Gastroesophageal sphincter (tissue), 4 donors: ENCODE measurements around the gene L3MBTL1. TPM values are rescaled to one million over a fixed set of nuclear protein-coding genes. Genes with fewer than 3 reads are reported as not detected.

Experiments used
- ATAC-seq: fragments of 150-250 bp; one replicate; pipeline ENCODE4 v1.9.1; 2016; ENCODE audit warnings: mild to moderate bottlenecking, moderate library complexity
- H3K27ac ChIP-seq, 4 donors: fragments of 200-600 bp; sonication (generic) in 3 of 4; 1 replicate in 3 of 4; 2 replicates in 1 of 4; pipeline ENCODE4 v1.5.1; 2016 to 2019
- H3K27me3 ChIP-seq: fragments of 200-600 bp; sonication (generic); one replicate; pipeline ENCODE4 v1.5.1; 2019
- H3K36me3 ChIP-seq, 2 donors: fragments of 200-600 bp; sonication (generic); one replicate each; pipeline ENCODE4 v1.5.1; 2019; ENCODE audit warnings: control low read depth in 1 of 2
- H3K4me1 ChIP-seq, 3 donors: fragments of 200-600 bp; sonication (generic); 1 replicate in 2 of 3; 2 replicates in 1 of 3; pipeline ENCODE4 v1.5.1; 2016 to 2019; ENCODE audit warnings: control low read depth in 2 of 3
- H3K4me3 ChIP-seq, 2 donors: fragments of 200-600 bp; sonication (generic); one replicate each; pipeline ENCODE4 v1.5.1; 2019; ENCODE audit warnings: mild to moderate bottlenecking in 1 of 2, moderate library complexity in 1 of 2
- H3K9me3 ChIP-seq, 3 donors: fragments of 200-600 bp; sonication (generic); one replicate each; pipeline ENCODE4 v1.5.1; 2017 to 2019; ENCODE audit warnings: control low read depth in 2 of 3
- EP300 ChIP-seq: sonication (generic); formaldehyde crosslinking; IDR thresholded peaks from one replicate; pipeline ENCODE4 v1.6.1; 2017; ENCODE audit warnings: antibody characterized with exemption, mild to moderate bottlenecking
- POLR2A ChIP-seq, 2 donors: fragments of 450-650 bp; IDR thresholded peaks; one replicate each; pipeline ENCODE4 v1.6.1; 2017; ENCODE audit warnings: antibody characterized with exemption in 2 of 2, mild to moderate bottlenecking in 2 of 2, moderate library complexity in 1 of 2
- POLR2AphosphoS5 ChIP-seq: sonication (generic); formaldehyde crosslinking; IDR thresholded peaks from one replicate; pipeline ENCODE4 v1.6.1; 2017; ENCODE audit warnings: antibody characterized with exemption
- WGBS, 2 donors: methylation state at CpG; one replicate each; pipeline ENCODE4 v1.1.5; 2018; ENCODE audit warnings: low coverage in 1 of 2; 5-methylcytosine and 5-hydroxymethylcytosine counted together
- total RNA-seq, 4 donors: library from RNA; depleted of rRNA; stranded (reverse); fragments of >200 nt; gene quantifications; one replicate each; pipeline ENCODE4 v1.1.0, GENCODE V29; 2016
- TF ChIP-seq, protein P1 (sequence below), 4 experiments: fragments of 200-600 bp in 2 of 4; fragments of 450-650 bp in 2 of 4; sonication (generic) in 1 of 4; IDR thresholded peaks; one replicate each; pipeline ENCODE4 v1.5.1; 2017 to 2019; ENCODE audit warnings: antibody characterized with exemption in 4 of 4, mild to moderate bottlenecking in 2 of 4, moderate library complexity in 2 of 4

L3MBTL1 gene
- total RNA-seq, 4 donors from 2014 or later = 7.5 to 34.7 (median 15.7) TPM

DNA sequence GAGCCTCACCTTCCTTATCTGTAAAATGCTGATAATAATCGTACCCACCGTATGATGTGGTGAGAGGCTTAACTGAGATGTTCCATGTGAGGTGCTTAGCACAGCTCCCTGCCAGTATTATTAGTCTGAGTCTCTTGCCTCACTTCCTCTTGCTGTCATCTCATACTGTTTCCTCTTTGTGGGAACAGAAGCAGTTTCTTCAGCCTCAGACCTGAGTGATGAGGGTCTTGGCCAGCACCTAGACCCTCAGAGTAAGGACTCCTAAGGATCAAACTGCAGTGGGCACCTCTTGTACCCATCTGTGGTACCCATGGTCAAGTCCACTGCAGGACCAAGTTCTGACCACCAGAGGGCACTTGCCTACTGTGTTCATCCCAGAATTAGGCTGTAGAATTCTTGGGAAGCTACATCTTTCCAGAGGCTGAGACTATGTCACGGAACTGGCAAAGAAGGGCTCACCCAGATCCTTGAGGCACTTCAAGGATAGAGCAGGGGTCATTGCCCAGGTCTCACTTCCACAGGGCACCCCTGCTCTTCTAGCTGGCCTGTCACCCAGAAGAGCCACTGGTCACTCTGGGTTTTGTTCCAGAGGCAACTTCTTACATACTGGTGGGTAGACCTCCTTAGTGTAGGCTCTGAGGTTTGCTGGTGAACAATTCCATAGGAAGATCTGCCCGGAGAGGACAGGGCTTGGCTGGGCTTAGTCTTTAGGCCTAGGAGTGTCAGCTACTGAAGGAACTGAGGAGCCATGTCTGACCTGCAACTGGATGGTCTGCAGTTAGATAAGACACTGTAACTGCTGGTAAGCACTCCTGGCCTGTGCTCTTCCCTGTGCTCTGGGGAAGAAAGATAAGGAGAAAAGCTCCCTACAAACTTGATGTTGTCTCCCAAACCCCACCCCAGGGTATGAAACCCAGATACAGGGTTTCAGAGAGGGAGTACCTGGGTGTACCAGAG, 30.7 kb downstream of the L3MBTL1 start:
- Histone ChIP-seq H3K27ac (no peak overlapping the region), H3K36me3 (peaks cover 0 to 70% of the 10 kb centered on the region in 2 donors), H3K4me3 (no peak overlapping the region), H3K9me3 (no peaks in the 10 kb centered on the region), H3K27me3 (no peaks in the 10 kb centered on the region), H3K4me1 (no peaks in the 10 kb centered on the region)
- 40% methylated on average over 1 of the region's 4 CpGs for WGBS, 2 donors
- no peak for TF ChIP-seq POLR2AphosphoS5
- TF ChIP-seq, protein P1, sequence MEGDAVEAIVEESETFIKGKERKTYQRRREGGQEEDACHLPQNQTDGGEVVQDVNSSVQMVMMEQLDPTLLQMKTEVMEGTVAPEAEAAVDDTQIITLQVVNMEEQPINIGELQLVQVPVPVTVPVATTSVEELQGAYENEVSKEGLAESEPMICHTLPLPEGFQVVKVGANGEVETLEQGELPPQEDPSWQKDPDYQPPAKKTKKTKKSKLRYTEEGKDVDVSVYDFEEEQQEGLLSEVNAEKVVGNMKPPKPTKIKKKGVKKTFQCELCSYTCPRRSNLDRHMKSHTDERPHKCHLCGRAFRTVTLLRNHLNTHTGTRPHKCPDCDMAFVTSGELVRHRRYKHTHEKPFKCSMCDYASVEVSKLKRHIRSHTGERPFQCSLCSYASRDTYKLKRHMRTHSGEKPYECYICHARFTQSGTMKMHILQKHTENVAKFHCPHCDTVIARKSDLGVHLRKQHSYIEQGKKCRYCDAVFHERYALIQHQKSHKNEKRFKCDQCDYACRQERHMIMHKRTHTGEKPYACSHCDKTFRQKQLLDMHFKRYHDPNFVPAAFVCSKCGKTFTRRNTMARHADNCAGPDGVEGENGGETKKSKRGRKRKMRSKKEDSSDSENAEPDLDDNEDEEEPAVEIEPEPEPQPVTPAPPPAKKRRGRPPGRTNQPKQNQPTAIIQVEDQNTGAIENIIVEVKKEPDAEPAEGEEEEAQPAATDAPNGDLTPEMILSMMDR (IDR thresholded peaks at IDR 0.05) = peak in 3 of 4 experiments; percentile 66 to 83 (median 80)
- no peak for ATAC-seq

DNA sequence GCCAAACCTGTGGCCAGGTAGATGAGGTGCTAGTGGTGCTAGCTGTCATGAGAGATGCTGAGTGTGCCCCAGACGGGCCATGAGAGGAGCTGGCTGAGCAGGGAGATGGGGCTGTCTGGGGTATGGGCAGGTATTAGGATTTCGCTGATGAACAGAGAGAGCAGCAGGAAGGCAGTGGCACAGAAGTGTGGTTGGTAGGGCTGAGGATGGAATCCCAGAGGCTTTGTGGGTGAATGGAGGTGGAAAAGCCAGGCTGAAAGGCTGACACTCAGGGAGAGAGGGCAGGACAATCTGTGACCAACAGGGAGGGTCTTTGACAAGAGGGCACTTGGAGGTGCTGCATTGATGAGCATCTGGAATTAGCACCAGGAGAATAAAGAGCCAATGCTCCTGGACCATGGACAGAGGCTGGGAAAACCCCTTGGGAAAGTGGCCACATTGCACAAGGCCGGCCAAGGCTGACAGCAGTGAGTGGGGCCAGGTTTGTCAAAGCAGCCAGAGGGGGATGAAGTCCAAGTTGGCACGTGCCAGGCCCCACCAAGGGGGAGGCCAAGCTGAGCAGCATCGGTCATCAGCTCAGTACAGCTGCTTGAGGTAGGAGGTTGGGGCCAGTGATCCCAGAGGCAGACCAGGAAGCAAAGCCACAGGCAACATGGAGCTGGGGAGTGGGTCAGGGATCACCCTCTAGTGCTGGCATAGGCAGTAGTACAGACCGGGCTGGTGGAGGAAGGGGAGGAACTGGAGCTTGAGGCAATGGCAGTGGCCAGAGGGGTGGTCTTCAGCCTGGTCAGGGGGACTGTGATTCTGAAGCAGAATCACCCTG, 31.6 kb downstream of the L3MBTL1 start:
- TF ChIP-seq POLR2AphosphoS5 (no peak), EP300 (no peak), POLR2A (IDR thresholded peaks at IDR 0.05) (no peak)
- TF ChIP-seq, protein P1 (IDR thresholded peaks at IDR 0.05) = no peak
- WGBS, 2 donors = 50 to 80% methylated on average over 1 to 3 of the region's 6 CpGs
- ATAC-seq = no peak
- H3K4me3 ChIP-seq = no peak overlapping the region
- H3K27ac ChIP-seq = no peak overlapping the region
- no peaks in the 10 kb centered on the region for H3K4me1 ChIP-seq
- H3K9me3 ChIP-seq = no peaks in the 10 kb centered on the region
- peaks cover 0 to 67% of the 10 kb centered on the region in 2 donors for H3K36me3 ChIP-seq
- no peaks in the 10 kb centered on the region for H3K27me3 ChIP-seq

DNA sequence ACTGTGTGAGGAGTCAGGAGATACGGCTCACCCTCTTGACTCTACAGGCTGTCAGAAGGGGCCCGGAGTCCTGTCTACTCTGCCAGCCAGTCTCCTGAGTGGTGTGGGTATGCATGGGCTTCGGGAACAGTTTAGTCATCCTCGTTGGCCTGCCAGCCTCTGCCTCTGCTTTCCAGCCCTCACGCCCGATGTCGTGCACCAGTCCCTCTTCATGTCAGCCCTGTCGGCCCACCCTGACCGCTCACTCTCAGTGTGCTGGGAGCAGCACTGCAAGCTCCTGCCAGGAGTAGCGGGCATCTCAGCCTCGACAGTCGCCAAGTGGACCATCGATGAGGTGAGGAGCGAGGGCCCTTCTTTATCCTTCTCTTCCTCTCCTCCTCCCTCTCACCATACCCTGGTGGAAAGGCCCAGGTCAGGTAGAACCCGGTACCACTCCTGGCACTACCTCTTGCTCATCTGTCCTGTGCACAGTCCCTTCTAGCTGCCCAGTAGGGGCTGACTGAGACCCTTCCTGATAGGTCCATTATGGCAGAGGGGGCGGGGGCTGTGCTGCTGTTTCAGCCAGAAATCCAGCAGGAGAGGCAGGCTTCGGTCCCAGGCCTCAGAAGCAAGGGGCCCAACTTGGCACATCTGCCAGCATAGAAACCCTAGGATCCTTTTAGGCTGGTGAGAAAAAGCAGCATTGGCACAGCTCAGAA, 32.6 kb downstream of the L3MBTL1 start:
- 87 to 97% methylated on average over 2 to 5 of the region's 17 CpGs for WGBS, 2 donors
- Histone ChIP-seq H3K4me3 (no peak overlapping the region), H3K27ac (no peak overlapping the region), H3K27me3 (no peaks in the 10 kb centered on the region), H3K36me3 (peaks cover 0 to 64% of the 10 kb centered on the region in 2 donors), H3K4me1 (no peaks in the 10 kb centered on the region), H3K9me3 (no peaks in the 10 kb centered on the region)
- no peak for ATAC-seq
- TF ChIP-seq POLR2A (IDR thresholded peaks at IDR 0.05) (no peak), EP300 (no peak), POLR2AphosphoS5 (no peak)
- TF ChIP-seq, protein P1 (IDR thresholded peaks at IDR 0.05) = no peak

DNA sequence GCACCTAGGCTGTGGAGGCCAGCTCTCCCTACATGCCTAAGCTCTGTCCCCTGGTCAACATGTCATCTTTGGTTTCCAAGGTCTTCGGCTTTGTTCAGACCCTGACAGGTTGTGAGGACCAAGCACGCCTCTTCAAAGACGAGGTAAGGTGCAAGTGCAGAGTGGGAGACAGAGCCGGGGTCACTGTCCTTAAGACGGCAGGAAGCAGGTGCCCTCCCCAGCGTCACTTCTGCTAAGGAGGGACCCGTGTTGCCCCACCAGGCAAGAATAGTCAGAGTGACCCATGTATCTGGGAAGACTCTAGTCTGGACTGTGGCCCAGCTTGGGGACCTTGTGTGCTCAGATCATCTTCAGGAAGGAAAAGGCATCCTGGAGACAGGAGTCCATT, 33.2 kb downstream of the L3MBTL1 start:
- peaks cover 0 to 64% of the 10 kb centered on the region in 2 donors for H3K36me3 ChIP-seq
- TF ChIP-seq EP300 (no peak), POLR2AphosphoS5 (no peak), POLR2A (IDR thresholded peaks at IDR 0.05) (no peak)
- TF ChIP-seq, protein P1 (IDR thresholded peaks at IDR 0.05) = no peak
- no peak for ATAC-seq

More for the DNA sequence above, 33.2 kb downstream of the L3MBTL1 start:
- Histone ChIP-seq H3K4me1 (no peaks in the 10 kb centered on the region), H3K9me3 (no peaks in the 10 kb centered on the region), H3K27me3 (no peaks in the 10 kb centered on the region), H3K27ac (no peak overlapping the region), H3K4me3 (no peak overlapping the region)
- WGBS, 2 donors = 83 to 95% methylated on average over 3 to 4 of the region's 7 CpGs
